Hepatocyte (in vitro differentiated cells): Measurements from ENCODE around the gene ARL4A. TPM values are rescaled to one million over a fixed set of nuclear protein-coding genes. Genes with fewer than 3 reads are reported as not detected.
A peak's percentile ranks its signal among the peaks of the same experiment; 100 is the strongest.

Experiments used
- DNase-seq: peaks from one replicate; pipeline ENCODE4 v3.0.0-alpha.2; 2016; ENCODE audit warnings: low spot score
- H2AFZ ChIP-seq: fragments of 200-600 bp; sonication (generic); 2 replicates; pipeline ENCODE4 v1.6.0; 2016; ENCODE audit warnings: antibody characterized with exemption, mild to moderate bottlenecking
- H3K27ac ChIP-seq: fragments of 200-600 bp; sonication (generic); 2 replicates; pipeline ENCODE4 v1.5.1; 2016; ENCODE audit warnings: mild to moderate bottlenecking
- H3K27me3 ChIP-seq: fragments of 200-600 bp; sonication (generic); 2 replicates; pipeline ENCODE4 v1.6.1; 2016
- H3K36me3 ChIP-seq: fragments of 200-600 bp; sonication (generic); replicated peaks from 2 replicates; pipeline ENCODE4 v1.5.1; 2016; ENCODE audit warnings: low read depth; ENCODE audit not compliant: insufficient read depth
- H3K4me1 ChIP-seq: fragments of 200-600 bp; sonication (generic); 2 replicates; pipeline ENCODE4 v1.5.1; 2016; ENCODE audit warnings: mild to moderate bottlenecking, moderate library complexity; ENCODE audit not compliant: insufficient read depth
- H3K4me2 ChIP-seq: fragments of 200-600 bp; sonication (generic); 2 replicates; pipeline ENCODE4 v1.6.0; 2016
- H3K4me3 ChIP-seq: fragments of 200-600 bp; sonication (generic); 2 replicates; pipeline ENCODE4 v1.5.1; 2016; ENCODE audit warnings: mild to moderate bottlenecking
- H3K79me2 ChIP-seq: fragments of 200-600 bp; sonication (generic); 2 replicates; pipeline ENCODE4 v1.6.0; 2017; ENCODE audit warnings: mild to moderate bottlenecking
- H3K9me2 ChIP-seq: fragments of 200-600 bp; sonication (generic); replicated peaks from 2 replicates; pipeline ENCODE4 v1.6.0; 2017; ENCODE audit warnings: mild to moderate bottlenecking; ENCODE audit not compliant: insufficient read depth
- H3K9me3 ChIP-seq: fragments of 200-600 bp; sonication (generic); 2 replicates; pipeline ENCODE4 v1.5.1; 2016; ENCODE audit warnings: low read depth, mild to moderate bottlenecking
- H4K20me1 ChIP-seq: fragments of 200-600 bp; sonication (generic); 2 replicates; pipeline ENCODE4 v1.6.0; 2016; ENCODE audit warnings: mild to moderate bottlenecking; ENCODE audit not compliant: insufficient read depth, poor library complexity, severe bottlenecking
- CTCF ChIP-seq: fragments of 200-600 bp; sonication (generic); IDR thresholded peaks from 2 replicates; pipeline ENCODE4 v1.5.1; 2016; ENCODE audit warnings: antibody characterized with exemption, mild to moderate bottlenecking; ENCODE audit not compliant: poor library complexity
- EZH2 ChIP-seq: fragments of 200-600 bp; sonication (generic); IDR thresholded peaks from 2 replicates; pipeline ENCODE4 v1.6.1; 2016; ENCODE audit warnings: antibody characterized with exemption, mild to moderate bottlenecking, borderline replicate concordance
- EZH2phosphoT487 ChIP-seq: fragments of 200-600 bp; sonication (generic); IDR thresholded peaks from one replicate; pipeline ENCODE4 v1.6.1; 2018; ENCODE audit warnings: antibody characterized with exemption, mild to moderate bottlenecking, low read depth, moderate library complexity; ENCODE audit not compliant: unreplicated experiment, severe bottlenecking
- WGBS: methylation state at CpG from one replicate; pipeline ENCODE4 v1.1.6; 2016; ENCODE audit warnings: low lambda C conversion rate; ENCODE audit errors: missing lambda C conversion rate; 5-methylcytosine and 5-hydroxymethylcytosine counted together
- polyA plus RNA-seq: library from polyadenylated mRNA; unstranded; fragments of >200 nt; fragmentation: Nextera tagmentation; extraction: Ambion mirVana; gene quantifications from 2 replicates; pipeline ENCODE4 v1.2.1, GENCODE V29; 2016
- total RNA-seq: library from RNA; depleted of rRNA; stranded (reverse); fragments of >200 nt; gene quantifications from 2 replicates; pipeline ENCODE4 v1.2.3, GENCODE V29; 2014

The ARL4A gene
- total and polyA plus RNA-seq, 2 experiments from 2014 or later: 60.3 to 64.0 TPM

GRCh38 chr7:12701433-12701832 is 14.0 kb downstream of the ARL4A start:
- WGBS: 95% methylated on average over 2 of the region's 2 CpGs
- Histone ChIP-seq H3K9me2 (no peaks in the 10 kb centered on the region), H3K4me1 (no peaks in the 10 kb centered on the region), H3K79me2 (peaks cover 4% of the 10 kb centered on the region), H3K27ac (no peak overlapping the region), H3K9me3 (no peaks in the 10 kb centered on the region), H2AFZ (no peak overlapping the region), H3K36me3 (no peaks in the 10 kb centered on the region), H3K27me3 (no peaks in the 10 kb centered on the region), H3K4me3 (no peak overlapping the region), H4K20me1 (no peaks in the 10 kb centered on the region), H3K4me2 (no peak overlapping the region)
- DNase-seq: no peak
- TF ChIP-seq EZH2phosphoT487 (no peak), EZH2 (no peak), CTCF (no peak)

GRCh38 chr7:12703881-12704280 is 16.4 kb downstream of the ARL4A start:
- H2AFZ ChIP-seq: no peak overlapping the region
- no peak overlapping the region for H3K4me3 ChIP-seq
- no peak overlapping the region for H3K4me2 ChIP-seq
- no peaks in the 10 kb centered on the region for H3K9me2 ChIP-seq
- peaks cover 3% of the 10 kb centered on the region for H3K79me2 ChIP-seq
- H3K36me3 ChIP-seq: no peaks in the 10 kb centered on the region
- DNase-seq: no peak
- H3K9me3 ChIP-seq: no peaks in the 10 kb centered on the region
- H3K4me1 ChIP-seq: no peaks in the 10 kb centered on the region
- TF ChIP-seq CTCF (no peak), EZH2 (no peak), EZH2phosphoT487 (no peak)
- H3K27ac ChIP-seq: no peak overlapping the region
- no peaks in the 10 kb centered on the region for H3K27me3 ChIP-seq
- whole genome bisulfite sequencing: 85% methylated on average over 2 of the region's 2 CpGs
- H4K20me1 ChIP-seq: no peaks in the 10 kb centered on the region

GRCh38 chr7:12705878-12706277 is 18.4 kb downstream of the ARL4A start:
- TF ChIP-seq CTCF (no peak), EZH2 (no peak), EZH2phosphoT487 (no peak)
- 64% methylated on average over 4 of the region's 4 CpGs for WGBS
- H4K20me1 ChIP-seq: no peaks in the 10 kb centered on the region
- H3K4me3 ChIP-seq: no peak overlapping the region
- H3K36me3 ChIP-seq: no peaks in the 10 kb centered on the region
- no peak overlapping the region for H2AFZ ChIP-seq
- H3K4me2 ChIP-seq: no peak overlapping the region
- DNase-seq: no peak
- no peak overlapping the region for H3K27ac ChIP-seq
- H3K79me2 ChIP-seq: no peaks in the 10 kb centered on the region
- H3K9me2 ChIP-seq: no peaks in the 10 kb centered on the region
- no peaks in the 10 kb centered on the region for H3K4me1 ChIP-seq
- no peaks in the 10 kb centered on the region for H3K9me3 ChIP-seq
- H3K27me3 ChIP-seq: no peaks in the 10 kb centered on the region

- no peak for TF ChIP-seq EZH2phosphoT487
- no peak for TF ChIP-seq CTCF
- no peak for TF ChIP-seq EZH2
- Histone ChIP-seq H4K20me1 (no peaks in the 10 kb centered on the region), H3K36me3 (no peaks in the 10 kb centered on the region), H3K4me3 (no peak overlapping the region), H3K4me1 (no peaks in the 10 kb centered on the region), H3K79me2 (no peaks in the 10 kb centered on the region), H3K9me3 (no peaks in the 10 kb centered on the region), H3K27ac (peak overlapping the region; percentile 41), H3K9me2 (no peaks in the 10 kb centered on the region), H3K27me3 (no peaks in the 10 kb centered on the region), H2AFZ (no peak overlapping the region), H3K4me2 (no peak overlapping the region)
- DNase-seq: no peak
Measured at GRCh38 chr7:12706900-12707536, 19.6 kb downstream of the ARL4A start.
